ENCODE data around the gene DNAJB9.

DNAJB9 gene

DNA sequence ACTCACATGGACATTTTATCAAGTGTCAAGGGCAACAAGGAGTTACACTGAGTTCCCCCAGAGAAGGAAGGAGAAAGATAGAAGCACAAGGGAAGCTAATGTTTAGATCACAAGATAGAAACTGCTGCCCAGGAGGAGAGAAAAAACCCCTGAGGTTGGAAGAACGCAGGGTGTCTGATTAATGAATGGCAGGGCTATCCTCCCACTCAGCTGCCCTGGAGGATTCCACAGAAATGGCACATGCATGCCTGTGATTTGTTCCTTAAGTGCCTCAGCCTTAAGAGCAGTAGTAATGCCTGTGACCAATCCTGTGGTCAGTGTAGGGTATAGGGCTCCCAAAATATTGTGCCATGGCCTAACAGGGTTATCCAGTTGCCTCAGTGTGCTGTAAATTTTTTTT lies 20.2 kb downstream of the DNAJB9 start:
- Histone ChIP-seq H3K27ac (ENCODE audit: low read length) (no peak overlapping the region), H3K9me3 (ENCODE audit: insufficient read depth, low read depth, low read length) (no peaks in the 10 kb centered on the region), H3K27me3 (ENCODE audit: insufficient read depth, low read length) (no peaks in the 10 kb centered on the region), H3K4me1 (ENCODE audit: insufficient read depth, low read length) (peaks cover 11% of the 10 kb centered on the region; the same call in 1 of the 2 replicates), H3K36me3 (ENCODE audit: insufficient read depth, low read depth, low read length) (no peaks in the 10 kb centered on the region), H3K9ac (ENCODE audit: low read depth, low read length) (no peak overlapping the region), H3K4me3 (ENCODE audit: low read length) (no peak overlapping the region)

DNA sequence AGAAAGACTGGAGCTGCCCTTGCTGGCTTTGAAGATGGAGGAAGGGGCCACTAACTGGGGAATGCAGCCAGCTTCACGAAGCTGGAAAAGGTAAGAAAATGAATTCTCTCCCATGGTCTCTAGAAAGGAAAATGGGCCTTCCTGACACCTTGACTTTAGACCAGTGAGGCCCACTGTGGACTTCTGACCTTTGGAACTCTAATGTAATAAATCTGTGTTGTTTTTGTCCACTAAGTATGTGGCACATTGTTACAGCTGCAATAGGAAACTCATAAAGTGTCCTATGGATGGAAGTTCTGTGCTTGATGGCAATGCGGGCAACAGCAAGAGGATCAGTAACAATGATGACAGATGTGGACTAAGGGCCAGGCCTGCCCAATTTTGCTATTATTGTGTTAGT lies 20.9 kb downstream of the DNAJB9 start:
- no peak overlapping the region for H3K9ac ChIP-seq (ENCODE audit: low read depth, low read length)
- H3K27me3 ChIP-seq (ENCODE audit: insufficient read depth, low read length), result no peaks in the 10 kb centered on the region
- H3K36me3 ChIP-seq (ENCODE audit: insufficient read depth, low read depth, low read length), result no peaks in the 10 kb centered on the region
- no peak overlapping the region for H3K27ac ChIP-seq (ENCODE audit: low read length)
- H3K9me3 ChIP-seq (ENCODE audit: insufficient read depth, low read depth, low read length), result no peaks in the 10 kb centered on the region
- no peak overlapping the region for H3K4me3 ChIP-seq (ENCODE audit: low read length)
- peaks cover 11% of the 10 kb centered on the region; the same call in 1 of the 2 replicates for H3K4me1 ChIP-seq (ENCODE audit: insufficient read depth, low read length)

DNA sequence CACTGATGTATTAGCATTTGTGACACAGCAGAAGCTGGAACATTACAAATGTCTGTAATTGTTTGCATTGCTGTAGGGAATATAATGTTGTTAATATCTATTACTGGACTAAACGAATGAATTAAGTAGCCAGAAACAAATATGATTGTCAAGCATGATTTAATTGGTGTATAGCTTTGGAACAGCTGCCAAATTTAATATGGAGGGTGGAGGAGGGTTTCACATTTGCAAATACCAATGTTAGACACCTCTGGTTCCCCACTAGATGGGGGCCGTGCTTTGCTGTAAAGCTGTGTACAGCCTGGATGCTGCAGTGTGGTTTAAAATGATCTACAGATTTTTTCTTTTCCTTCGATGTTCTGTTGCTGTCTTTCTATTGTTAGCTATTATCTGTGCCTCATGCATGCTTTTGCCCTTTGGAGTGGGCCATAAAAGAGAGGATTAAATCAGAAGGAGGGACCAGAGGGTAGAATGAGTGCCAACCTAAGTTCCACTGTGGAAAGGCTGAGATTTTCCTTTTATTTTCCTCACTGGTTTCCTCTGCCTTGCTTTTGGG lies 23.1 kb downstream of the DNAJB9 start:
- no peaks in the 10 kb centered on the region for H3K36me3 ChIP-seq (ENCODE audit: insufficient read depth, low read depth, low read length)
- H3K9me3 ChIP-seq (ENCODE audit: insufficient read depth, low read depth, low read length), result no peaks in the 10 kb centered on the region
- no peak overlapping the region for H3K4me3 ChIP-seq (ENCODE audit: low read length)
- peaks cover 11% of the 10 kb centered on the region; the same call in 1 of the 2 replicates for H3K4me1 ChIP-seq (ENCODE audit: insufficient read depth, low read length)
- H3K27ac ChIP-seq (ENCODE audit: low read length), result no peak overlapping the region
- no peaks in the 10 kb centered on the region for H3K27me3 ChIP-seq (ENCODE audit: insufficient read depth, low read length)
- H3K9ac ChIP-seq (ENCODE audit: low read depth, low read length), result no peak overlapping the region

DNA sequence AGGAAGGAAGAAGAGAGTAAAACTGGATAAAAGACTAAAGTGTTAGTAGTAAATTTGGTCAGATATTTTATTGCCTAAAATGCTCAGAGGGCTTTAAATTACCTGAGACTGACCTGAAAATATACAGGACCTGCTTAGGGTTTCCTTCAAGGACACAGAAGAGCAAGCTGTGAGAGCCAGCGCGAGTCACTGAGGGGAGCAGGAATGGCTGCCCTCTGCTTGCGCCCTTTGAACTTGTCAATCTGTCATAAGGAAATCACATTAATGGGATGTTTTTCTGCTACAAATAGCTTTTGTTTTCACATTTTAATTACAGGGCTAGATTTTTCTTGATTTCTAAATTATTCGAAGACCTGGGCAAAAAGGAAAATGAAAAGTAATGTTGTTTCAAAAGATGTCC lies 26.9 kb downstream of the DNAJB9 start:
- Histone ChIP-seq H3K4me1 (ENCODE audit: insufficient read depth, low read length) (peaks cover 11% of the 10 kb centered on the region; the same call in 1 of the 2 replicates), H3K4me3 (ENCODE audit: low read length) (no peak overlapping the region), H3K36me3 (ENCODE audit: insufficient read depth, low read depth, low read length) (no peaks in the 10 kb centered on the region), H3K27me3 (ENCODE audit: insufficient read depth, low read length) (no peaks in the 10 kb centered on the region), H3K27ac (ENCODE audit: low read length) (no peak overlapping the region), H3K9ac (ENCODE audit: low read depth, low read length) (no peak overlapping the region), H3K9me3 (ENCODE audit: insufficient read depth, low read depth, low read length) (no peaks in the 10 kb centered on the region)

DNA sequence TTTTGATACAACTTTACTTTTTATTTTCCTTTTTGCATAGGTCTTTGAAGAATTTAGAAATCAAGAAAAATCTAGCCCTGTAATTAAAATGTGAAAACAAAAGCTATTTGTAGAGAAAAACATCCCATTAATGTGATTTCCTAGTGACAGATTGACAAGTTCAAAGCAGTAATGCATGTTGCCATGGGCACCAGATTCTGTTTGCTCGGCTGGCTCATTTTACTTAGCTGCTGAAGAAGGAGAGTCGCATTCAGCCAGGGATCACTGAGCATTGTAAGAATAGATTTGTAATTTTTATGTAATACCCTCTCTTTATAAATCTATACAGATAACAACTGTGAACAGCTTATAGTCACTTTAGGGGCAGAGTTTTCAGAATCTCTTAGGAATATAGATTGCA lies 28.5 kb downstream of the DNAJB9 start:
- H3K9ac ChIP-seq (ENCODE audit: low read depth, low read length), result no peak overlapping the region
- peaks cover 6% of the 10 kb centered on the region; the same call in 1 of the 2 replicates for H3K4me1 ChIP-seq (ENCODE audit: insufficient read depth, low read length)
- H3K27me3 ChIP-seq (ENCODE audit: insufficient read depth, low read length), result no peaks in the 10 kb centered on the region
- H3K9me3 ChIP-seq (ENCODE audit: insufficient read depth, low read depth, low read length), result no peaks in the 10 kb centered on the region
- H3K4me3 ChIP-seq (ENCODE audit: low read length), result no peak overlapping the region
- no peaks in the 10 kb centered on the region for H3K36me3 ChIP-seq (ENCODE audit: insufficient read depth, low read depth, low read length)
- H3K27ac ChIP-seq (ENCODE audit: low read length), result no peak overlapping the region

DNA sequence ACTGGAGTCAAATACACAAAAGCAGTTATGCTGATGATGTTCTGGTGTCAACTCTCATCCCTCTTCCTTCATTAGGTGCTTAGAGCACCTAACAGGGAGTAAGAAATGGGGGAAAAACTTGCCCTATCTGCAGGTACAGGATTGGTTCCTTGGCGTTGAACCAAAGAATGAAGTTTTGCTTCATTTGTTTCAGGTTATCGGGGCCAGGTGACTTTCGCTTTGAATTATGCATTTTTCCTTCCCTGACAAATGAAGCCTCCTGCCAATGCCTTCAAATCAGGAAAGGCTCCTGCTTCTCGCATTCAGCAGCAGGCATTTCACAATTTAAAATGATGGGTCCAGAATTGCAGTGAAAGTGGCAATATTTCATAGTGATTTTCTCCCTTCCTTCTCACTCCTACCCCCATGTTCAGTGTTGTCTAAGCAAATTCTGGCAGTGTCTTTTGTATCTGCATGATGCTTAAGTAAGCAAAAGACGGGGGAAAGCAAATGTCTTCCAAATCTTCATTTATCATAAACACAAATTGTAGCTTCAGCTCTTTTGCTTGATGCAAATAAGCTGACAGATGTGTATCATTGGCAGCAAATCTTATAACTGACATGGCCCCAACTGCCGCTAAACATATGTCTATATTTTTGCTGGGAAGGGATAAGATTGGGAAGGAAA lies 29.4 kb downstream of the DNAJB9 start:
- Histone ChIP-seq H3K36me3 (ENCODE audit: insufficient read depth, low read depth, low read length) (no peaks in the 10 kb centered on the region), H3K9me3 (ENCODE audit: insufficient read depth, low read depth, low read length) (no peaks in the 10 kb centered on the region), H3K27ac (ENCODE audit: low read length) (no peak overlapping the region), H3K27me3 (ENCODE audit: insufficient read depth, low read length) (no peaks in the 10 kb centered on the region), H3K9ac (ENCODE audit: low read depth, low read length) (no peak overlapping the region), H3K4me3 (ENCODE audit: low read length) (no peak overlapping the region), H3K4me1 (ENCODE audit: insufficient read depth, low read length) (peaks cover 3% of the 10 kb centered on the region; the same call in 1 of the 2 replicates)

DNA sequence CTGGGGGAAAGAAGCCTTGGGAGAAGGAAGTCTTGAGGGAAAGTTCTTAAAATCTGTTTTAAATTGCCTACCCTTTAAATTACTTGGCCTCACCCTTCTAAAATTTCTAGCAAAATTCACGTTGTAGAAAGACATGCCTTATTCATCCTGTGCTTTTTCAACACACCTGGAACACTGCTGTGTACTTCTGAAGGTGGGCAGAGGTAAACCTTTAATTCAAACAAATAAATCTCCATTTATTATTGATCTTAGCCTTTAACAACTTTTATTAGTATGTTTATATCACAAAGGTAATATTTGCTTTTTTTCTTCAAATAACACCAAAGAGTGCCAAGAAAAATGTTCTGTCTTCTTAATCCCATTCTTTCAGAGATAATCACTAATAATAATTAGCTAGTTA lies 30.7 kb downstream of the DNAJB9 start:
- Histone ChIP-seq H3K27me3 (ENCODE audit: insufficient read depth, low read length) (no peaks in the 10 kb centered on the region), H3K4me3 (ENCODE audit: low read length) (no peak overlapping the region), H3K27ac (ENCODE audit: low read length) (no peak overlapping the region), H3K9me3 (ENCODE audit: insufficient read depth, low read depth, low read length) (no peaks in the 10 kb centered on the region), H3K4me1 (ENCODE audit: insufficient read depth, low read length) (peaks cover 6% of the 10 kb centered on the region; the same call in 1 of the 2 replicates), H3K9ac (ENCODE audit: low read depth, low read length) (no peak overlapping the region), H3K36me3 (ENCODE audit: insufficient read depth, low read depth, low read length) (no peaks in the 10 kb centered on the region)

DNA sequence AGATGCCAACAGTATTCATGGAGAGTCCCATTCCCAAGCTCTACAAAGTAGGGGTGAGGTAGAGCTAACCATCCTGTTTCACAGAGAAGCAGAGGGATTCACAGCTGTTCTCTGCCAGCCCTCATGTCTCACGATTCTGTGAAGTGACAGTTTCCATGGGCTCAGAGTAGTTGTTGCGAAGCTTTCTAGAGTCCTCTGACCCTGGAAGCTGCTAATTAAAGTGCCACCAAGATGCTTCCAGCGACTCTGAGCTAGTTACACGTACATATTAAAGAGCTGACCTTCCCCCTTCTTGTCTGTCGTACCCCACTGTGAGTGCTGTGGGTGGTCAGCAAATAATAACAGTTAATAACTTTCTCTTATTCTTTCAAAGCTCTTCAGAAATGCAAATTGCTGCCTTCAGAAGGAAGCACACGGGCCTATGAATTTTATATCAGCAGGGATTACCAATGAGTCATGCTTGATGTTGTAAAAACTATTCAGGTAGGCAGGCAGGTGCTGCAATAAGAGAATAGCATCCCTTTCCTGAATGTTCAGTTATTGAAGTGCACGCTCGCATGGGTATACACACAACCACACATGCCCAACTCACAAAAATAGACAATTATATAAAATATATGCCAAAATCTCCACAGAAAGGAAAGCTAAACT lies 34.1 kb downstream of the DNAJB9 start:
- Histone ChIP-seq H3K4me1 (ENCODE audit: insufficient read depth, low read length) (peaks cover 6% of the 10 kb centered on the region; the same call in 1 of the 2 replicates), H3K27me3 (ENCODE audit: insufficient read depth, low read length) (no peaks in the 10 kb centered on the region), H3K9ac (ENCODE audit: low read depth, low read length) (no peak overlapping the region), H3K36me3 (ENCODE audit: insufficient read depth, low read depth, low read length) (no peaks in the 10 kb centered on the region), H3K27ac (ENCODE audit: low read length) (no peak overlapping the region), H3K9me3 (ENCODE audit: insufficient read depth, low read depth, low read length) (no peaks in the 10 kb centered on the region), H3K4me3 (ENCODE audit: low read length) (no peak overlapping the region)

DNA sequence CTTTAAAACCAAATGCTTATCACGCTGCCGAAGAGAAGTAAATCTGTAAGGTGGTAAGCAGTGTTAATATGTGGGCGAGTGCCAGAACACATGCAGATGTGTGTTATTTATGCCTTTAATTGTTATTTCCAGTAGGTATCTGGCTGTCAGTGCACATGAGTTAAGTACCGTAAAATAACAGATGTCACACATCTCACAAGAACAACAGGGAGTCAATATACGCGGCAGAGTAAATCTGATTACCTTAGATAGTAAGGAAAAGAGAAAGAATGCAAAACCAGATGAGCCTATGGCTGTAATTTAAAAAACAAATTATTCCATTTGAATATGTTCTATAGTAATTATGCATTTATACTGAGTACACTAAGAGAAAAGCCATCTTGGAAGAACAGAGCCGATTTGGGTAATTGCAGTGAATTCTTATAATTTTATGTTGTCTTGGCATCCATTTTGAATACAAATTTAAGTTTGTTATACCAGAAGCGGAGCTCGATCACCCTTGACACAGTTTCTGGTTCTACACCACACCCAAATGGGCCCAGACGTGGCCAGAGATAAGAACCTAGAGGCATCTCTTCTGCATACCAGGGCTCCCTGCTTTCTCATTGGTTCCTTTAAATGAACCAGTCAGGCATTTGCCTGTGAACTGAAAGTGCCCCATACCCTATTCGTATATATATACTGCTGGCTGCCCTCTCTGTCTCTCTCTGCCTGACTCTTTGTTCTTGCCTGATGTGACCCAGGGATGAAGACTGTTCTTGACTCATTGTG lies 34.8 kb downstream of the DNAJB9 start:
- peaks cover 6% of the 10 kb centered on the region; the same call in 1 of the 2 replicates for H3K4me1 ChIP-seq (ENCODE audit: insufficient read depth, low read length)
- H3K27me3 ChIP-seq (ENCODE audit: insufficient read depth, low read length), result no peaks in the 10 kb centered on the region
- H3K9ac ChIP-seq (ENCODE audit: low read depth, low read length), result no peak overlapping the region
- H3K4me3 ChIP-seq (ENCODE audit: low read length), result no peak overlapping the region
- H3K9me3 ChIP-seq (ENCODE audit: insufficient read depth, low read depth, low read length), result no peaks in the 10 kb centered on the region
- H3K27ac ChIP-seq (ENCODE audit: low read length), result no peak overlapping the region
- no peaks in the 10 kb centered on the region for H3K36me3 ChIP-seq (ENCODE audit: insufficient read depth, low read depth, low read length)

DNA sequence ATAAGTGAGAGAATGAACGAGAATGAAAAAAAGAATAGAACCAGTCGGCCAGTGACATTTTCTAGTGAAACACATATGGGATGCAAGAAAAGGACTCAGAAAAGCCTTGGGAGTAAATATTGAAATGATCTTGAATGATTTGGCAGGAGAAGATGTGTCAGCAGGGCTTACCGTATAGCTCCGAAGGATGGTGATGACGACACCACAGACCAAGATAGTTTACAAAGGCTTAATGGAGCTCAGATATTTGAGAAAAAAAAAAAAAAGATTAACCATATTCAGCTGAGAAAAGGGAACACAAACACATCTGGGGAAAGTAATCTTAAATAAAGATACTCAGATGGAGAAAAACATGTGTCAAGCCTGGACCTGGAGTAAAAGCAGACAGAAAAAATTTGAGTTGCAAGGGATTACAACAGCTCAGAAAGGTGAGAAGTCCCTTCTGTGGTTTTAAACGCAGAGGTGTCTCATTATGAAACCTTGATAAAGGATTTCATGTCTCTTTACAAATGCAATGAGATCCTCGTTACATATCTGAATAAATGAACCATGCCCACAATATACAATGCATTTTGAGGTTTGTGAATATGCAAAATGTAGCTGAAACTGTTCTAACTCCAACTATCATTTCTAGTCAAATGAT lies 36.0 kb downstream of the DNAJB9 start:
- Histone ChIP-seq H3K27ac (ENCODE audit: low read length) (no peak overlapping the region), H3K4me3 (ENCODE audit: low read length) (no peak overlapping the region), H3K9ac (ENCODE audit: low read depth, low read length) (no peak overlapping the region), H3K36me3 (ENCODE audit: insufficient read depth, low read depth, low read length) (no peaks in the 10 kb centered on the region), H3K27me3 (ENCODE audit: insufficient read depth, low read length) (no peaks in the 10 kb centered on the region), H3K4me1 (ENCODE audit: insufficient read depth, low read length) (peaks cover 6% of the 10 kb centered on the region; the same call in 1 of the 2 replicates), H3K9me3 (ENCODE audit: insufficient read depth, low read depth, low read length) (no peaks in the 10 kb centered on the region)

DNA sequence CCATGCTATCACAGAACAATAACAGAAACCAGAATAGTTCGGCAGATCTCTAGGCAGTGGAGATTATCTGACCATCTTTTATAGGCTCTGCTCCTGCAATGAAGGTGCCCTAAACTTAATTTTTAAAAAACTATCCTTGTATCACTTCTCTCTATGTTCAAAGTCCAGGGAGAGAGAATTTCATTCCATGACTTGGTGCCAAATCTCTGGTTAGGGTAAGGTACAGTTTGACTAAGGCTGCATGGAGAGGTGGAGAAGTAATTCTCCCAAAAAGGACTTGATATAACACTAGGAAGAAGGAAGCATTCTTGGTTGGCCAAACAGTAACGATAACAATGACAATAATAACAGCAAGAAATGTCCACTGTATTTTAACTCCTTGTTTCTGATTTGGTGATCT lies 40.0 kb downstream of the DNAJB9 start:
- Histone ChIP-seq H3K9me3 (ENCODE audit: insufficient read depth, low read depth, low read length) (no peaks in the 10 kb centered on the region), H3K27ac (ENCODE audit: low read length) (no peak overlapping the region), H3K27me3 (ENCODE audit: insufficient read depth, low read length) (no peaks in the 10 kb centered on the region), H3K4me3 (ENCODE audit: low read length) (no peak overlapping the region), H3K9ac (ENCODE audit: low read depth, low read length) (no peak overlapping the region), H3K36me3 (ENCODE audit: insufficient read depth, low read depth, low read length) (no peaks in the 10 kb centered on the region), H3K4me1 (ENCODE audit: insufficient read depth, low read length) (peaks cover 8% of the 10 kb centered on the region; the same call in 1 of the 2 replicates)

Data from iPS-20b (cell line).